Vagina (tissue), 2 donors: ENCODE measurements around the gene AHNAK.

Experiments used
- POLR2A ChIP-seq, 2 donors: fragments of 450-650 bp; IDR thresholded peaks; one replicate each; pipeline ENCODE4 v1.6.1; 2017; ENCODE audit warnings: antibody characterized with exemption in 2 of 2, mild to moderate bottlenecking in 2 of 2, moderate library complexity in 2 of 2
- POLR2AphosphoS5 ChIP-seq, 2 donors: sonication (generic); formaldehyde crosslinking; IDR thresholded peaks; one replicate each; pipeline ENCODE4 v1.9.0; 2017; ENCODE audit warnings: antibody characterized with exemption in 2 of 2, mild to moderate bottlenecking in 2 of 2, low read depth in 1 of 2; ENCODE audit not compliant: insufficient read depth in 1 of 2
- TF ChIP-seq, protein P1 (sequence below), 3 experiments: fragments of 450-650 bp in 2 of 3; fragments of 200-600 bp in 1 of 3; sonication (generic) in 1 of 3; IDR thresholded peaks; one replicate each; pipeline ENCODE4 v1.5.1; 2017 to 2019; ENCODE audit warnings: antibody characterized with exemption in 3 of 3, mild to moderate bottlenecking in 2 of 3, moderate library complexity in 2 of 3

DNA sequence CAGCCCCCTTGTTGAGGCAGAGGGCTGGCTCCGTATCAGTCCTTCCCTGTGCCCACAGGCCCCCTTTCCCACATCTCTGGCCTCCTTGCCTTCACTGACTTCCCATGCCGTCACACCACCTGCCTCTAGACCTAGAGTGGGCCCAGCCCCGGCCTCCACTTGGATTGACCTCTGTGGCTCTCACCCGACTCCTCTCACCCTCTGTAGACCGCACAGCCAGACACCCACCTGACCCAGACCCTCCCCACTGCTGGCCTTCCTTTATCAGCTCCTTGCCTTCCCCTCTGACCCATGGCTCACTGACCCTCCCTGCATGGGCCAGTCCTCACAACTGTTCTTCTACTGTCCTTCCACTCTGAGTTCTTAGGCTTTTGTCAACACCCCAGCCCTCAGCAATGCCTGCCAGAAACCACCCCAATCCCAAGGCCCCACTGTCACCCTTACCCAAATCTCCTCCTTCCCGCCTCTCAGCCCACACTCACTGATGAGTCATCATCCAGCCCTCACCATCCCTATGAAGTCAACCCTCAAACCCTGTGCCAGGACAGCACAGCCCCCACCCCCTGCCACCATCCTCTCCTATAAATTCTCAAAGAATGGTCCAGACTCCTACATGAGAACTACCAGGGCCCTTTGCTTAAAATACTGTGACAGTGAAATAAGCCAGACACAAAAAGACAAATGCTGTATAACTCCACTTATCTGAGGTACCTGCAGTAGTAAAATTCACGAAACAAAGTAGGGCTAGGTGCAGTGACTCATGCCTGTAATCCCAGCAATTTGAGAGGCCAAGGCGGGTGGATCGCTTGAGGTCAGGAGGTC is 74.3 kb downstream of the AHNAK start:
- TF ChIP-seq, protein P1, sequence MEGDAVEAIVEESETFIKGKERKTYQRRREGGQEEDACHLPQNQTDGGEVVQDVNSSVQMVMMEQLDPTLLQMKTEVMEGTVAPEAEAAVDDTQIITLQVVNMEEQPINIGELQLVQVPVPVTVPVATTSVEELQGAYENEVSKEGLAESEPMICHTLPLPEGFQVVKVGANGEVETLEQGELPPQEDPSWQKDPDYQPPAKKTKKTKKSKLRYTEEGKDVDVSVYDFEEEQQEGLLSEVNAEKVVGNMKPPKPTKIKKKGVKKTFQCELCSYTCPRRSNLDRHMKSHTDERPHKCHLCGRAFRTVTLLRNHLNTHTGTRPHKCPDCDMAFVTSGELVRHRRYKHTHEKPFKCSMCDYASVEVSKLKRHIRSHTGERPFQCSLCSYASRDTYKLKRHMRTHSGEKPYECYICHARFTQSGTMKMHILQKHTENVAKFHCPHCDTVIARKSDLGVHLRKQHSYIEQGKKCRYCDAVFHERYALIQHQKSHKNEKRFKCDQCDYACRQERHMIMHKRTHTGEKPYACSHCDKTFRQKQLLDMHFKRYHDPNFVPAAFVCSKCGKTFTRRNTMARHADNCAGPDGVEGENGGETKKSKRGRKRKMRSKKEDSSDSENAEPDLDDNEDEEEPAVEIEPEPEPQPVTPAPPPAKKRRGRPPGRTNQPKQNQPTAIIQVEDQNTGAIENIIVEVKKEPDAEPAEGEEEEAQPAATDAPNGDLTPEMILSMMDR (IDR thresholded peaks at IDR 0.05), result no peak
- TF ChIP-seq POLR2AphosphoS5 (IDR thresholded peaks at IDR 0.05; ENCODE audit: insufficient read depth in 1 of 2, low read depth in 1 of 2) (peak in 1 of 2 donors; percentile 20), POLR2A (IDR thresholded peaks at IDR 0.05) (no peak)
